Measurements from ENCODE around the gene NLGN1. TPM values are rescaled to one million over a fixed set of nuclear protein-coding genes. Genes with fewer than 3 reads are reported as not detected.

NLGN1 gene
- total and polyA plus RNA-seq, 2 experiments from 2014 or later = 14.3 to 20.1 TPM

DNA sequence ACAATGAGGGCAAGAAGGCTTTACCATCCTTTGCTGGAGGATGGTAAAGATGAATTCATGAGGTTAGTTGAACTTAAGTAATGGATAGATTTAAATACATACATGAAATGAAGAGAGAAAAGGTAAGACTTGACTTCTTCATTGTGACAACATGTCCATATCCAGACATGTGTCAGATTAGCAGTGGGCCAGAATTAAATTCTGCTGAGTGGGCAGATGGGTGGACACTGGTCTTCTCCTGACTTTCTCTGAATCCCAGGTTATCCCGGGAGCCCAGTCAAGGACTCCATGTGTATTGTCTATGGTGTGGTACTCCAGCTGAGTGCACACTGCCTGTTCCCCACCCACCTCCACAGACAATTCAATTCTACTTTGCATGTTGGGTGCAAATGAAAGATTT is 603.1 kb downstream of the NLGN1 start:
- Histone ChIP-seq H3K4me3 (no peak overlapping the region), H3K27me3 (replicated peaks; ENCODE audit: insufficient read depth) (no peaks in the 10 kb centered on the region), H3K79me2 (ENCODE audit: insufficient read depth) (no peaks in the 10 kb centered on the region), H3K27ac (no peak overlapping the region), H3F3A (ENCODE audit: insufficient read depth) (no peaks in the 10 kb centered on the region), H3K36me3 (ENCODE audit: low read depth) (no peaks in the 10 kb centered on the region), H2AFZ (no peak overlapping the region), H3K4me2 (ENCODE audit: unreplicated experiment) (no peak overlapping the region), H3K4me1 (ENCODE audit: insufficient read depth) (no peaks in the 10 kb centered on the region), H3K9me2 (ENCODE audit: insufficient read depth) (no peaks in the 10 kb centered on the region), H4K20me1 (ENCODE audit: insufficient read depth) (no peaks in the 10 kb centered on the region), H3K9me3 (ENCODE audit: low read depth) (no peaks in the 10 kb centered on the region), H3K9ac (no peak overlapping the region)
- 85 to 96% methylated on average over 1 of the region's 1 CpG for WGBS, 2 experiments (ENCODE audit: low coverage in 1 of 2, low lambda C conversion rate in 2 of 2, missing lambda C conversion rate in 2 of 2)
- in situ Hi-C loops (cut with MboI) = no loop called here
- no peak for TF ChIP-seq EZH2phosphoT487 (IDR thresholded peaks at IDR 0.05; ENCODE audit: insufficient read depth, low read depth)
- TF ChIP-seq EZH2 (IDR thresholded peaks at IDR 0.05; ENCODE audit: insufficient read depth, poor library complexity, severe bottlenecking) = no peak
- DNase-seq = no peak

- TF ChIP-seq EZH2phosphoT487 (IDR thresholded peaks at IDR 0.05; ENCODE audit: insufficient read depth, low read depth) (no peak), EZH2 (IDR thresholded peaks at IDR 0.05; ENCODE audit: insufficient read depth, poor library complexity, severe bottlenecking) (no peak)
- Histone ChIP-seq H3K9ac (no peak overlapping the region), H3K27me3 (replicated peaks; ENCODE audit: insufficient read depth) (no peaks in the 10 kb centered on the region), H3K4me2 (ENCODE audit: unreplicated experiment) (no peak overlapping the region), H3K9me3 (ENCODE audit: low read depth) (no peaks in the 10 kb centered on the region), H4K20me1 (ENCODE audit: insufficient read depth) (no peaks in the 10 kb centered on the region), H3K36me3 (ENCODE audit: low read depth) (no peaks in the 10 kb centered on the region), H3F3A (ENCODE audit: insufficient read depth) (no peaks in the 10 kb centered on the region), H3K27ac (no peak overlapping the region), H3K4me3 (no peak overlapping the region), H2AFZ (no peak overlapping the region), H3K9me2 (ENCODE audit: insufficient read depth) (no peaks in the 10 kb centered on the region), H3K4me1 (ENCODE audit: insufficient read depth) (no peaks in the 10 kb centered on the region), H3K79me2 (ENCODE audit: insufficient read depth) (no peaks in the 10 kb centered on the region)
- in situ Hi-C loops (cut with MboI) = no loop called here
- 84 to 96% methylated on average over 1 of the region's 1 CpG for WGBS, 2 experiments (ENCODE audit: low coverage in 1 of 2, low lambda C conversion rate in 2 of 2, missing lambda C conversion rate in 2 of 2)
- DNase-seq = peak; percentile 30
These were observed 605.0 kb downstream of the NLGN1 start for GRCh38 chr3:174002543-174002942.

GRCh38 chr3:174010907-174011306 is 613.4 kb downstream of the NLGN1 start:
- no peaks in the 10 kb centered on the region for H3K36me3 ChIP-seq (ENCODE audit: low read depth)
- H3F3A ChIP-seq (ENCODE audit: insufficient read depth) = peaks cover 4% of the 10 kb centered on the region
- peaks cover 6% of the 10 kb centered on the region for H3K4me1 ChIP-seq (ENCODE audit: insufficient read depth)
- WGBS, 2 experiments (ENCODE audit: low coverage in 1 of 2, low lambda C conversion rate in 2 of 2, missing lambda C conversion rate in 2 of 2) = 66 to 75% methylated on average over 1 of the region's 1 CpG
- no peaks in the 10 kb centered on the region for H3K27me3 ChIP-seq (replicated peaks; ENCODE audit: insufficient read depth)
- no peaks in the 10 kb centered on the region for H4K20me1 ChIP-seq (ENCODE audit: insufficient read depth)
- in situ Hi-C loops (cut with MboI) = no loop called here
- no peak overlapping the region for H3K27ac ChIP-seq
- H3K79me2 ChIP-seq (ENCODE audit: insufficient read depth) = no peaks in the 10 kb centered on the region
- no peaks in the 10 kb centered on the region for H3K9me2 ChIP-seq (ENCODE audit: insufficient read depth)
- H3K9me3 ChIP-seq (ENCODE audit: low read depth) = no peaks in the 10 kb centered on the region
- no peak overlapping the region for H3K4me3 ChIP-seq
- H2AFZ ChIP-seq = no peak overlapping the region
- TF ChIP-seq EZH2phosphoT487 (IDR thresholded peaks at IDR 0.05; ENCODE audit: insufficient read depth, low read depth) (no peak), EZH2 (IDR thresholded peaks at IDR 0.05; ENCODE audit: insufficient read depth, poor library complexity, severe bottlenecking) (no peak)
- H3K9ac ChIP-seq = no peak overlapping the region
- no peak for DNase-seq
- no peak overlapping the region for H3K4me2 ChIP-seq (ENCODE audit: unreplicated experiment)

GRCh38 chr3:174016186-174016585 is 618.6 kb downstream of the NLGN1 start:
- H3K36me3 ChIP-seq (ENCODE audit: low read depth) = no peaks in the 10 kb centered on the region
- H2AFZ ChIP-seq = peak overlapping the region; percentile 77
- no peaks in the 10 kb centered on the region for H3K79me2 ChIP-seq (ENCODE audit: insufficient read depth)
- H3K9me3 ChIP-seq (ENCODE audit: low read depth) = no peaks in the 10 kb centered on the region
- H3K27ac ChIP-seq = peak overlapping the region; percentile 81
- no peaks in the 10 kb centered on the region for H3K9me2 ChIP-seq (ENCODE audit: insufficient read depth)
- no peaks in the 10 kb centered on the region for H3K27me3 ChIP-seq (replicated peaks; ENCODE audit: insufficient read depth)
- peaks cover 18% of the 10 kb centered on the region for H3F3A ChIP-seq (ENCODE audit: insufficient read depth)
- no peaks in the 10 kb centered on the region for H4K20me1 ChIP-seq (ENCODE audit: insufficient read depth)
- in situ Hi-C loops (cut with MboI) = no loop called here
- H3K4me2 ChIP-seq (ENCODE audit: unreplicated experiment) = peak overlapping the region; percentile 47
- DNase-seq = peak; percentile 92
- H3K9ac ChIP-seq = peak overlapping the region; percentile 15
- TF ChIP-seq EZH2phosphoT487 (IDR thresholded peaks at IDR 0.05; ENCODE audit: insufficient read depth, low read depth) (no peak), EZH2 (IDR thresholded peaks at IDR 0.05; ENCODE audit: insufficient read depth, poor library complexity, severe bottlenecking) (no peak)
- WGBS, 2 experiments (ENCODE audit: low coverage in 1 of 2, low lambda C conversion rate in 2 of 2, missing lambda C conversion rate in 2 of 2) = 6 to 7% methylated on average over 4 of the region's 4 CpGs
- H3K4me1 ChIP-seq (ENCODE audit: insufficient read depth) = peaks cover 16% of the 10 kb centered on the region
- peak overlapping the region; percentile 34 for H3K4me3 ChIP-seq

GRCh38 chr3:174020156-174020555 is 622.6 kb downstream of the NLGN1 start:
- TF ChIP-seq EZH2phosphoT487 (IDR thresholded peaks at IDR 0.05; ENCODE audit: insufficient read depth, low read depth) (no peak), EZH2 (IDR thresholded peaks at IDR 0.05; ENCODE audit: insufficient read depth, poor library complexity, severe bottlenecking) (no peak)

More at GRCh38 chr3:174020156-174020555, 622.6 kb downstream of the NLGN1 start:
- peaks cover 16% of the 10 kb centered on the region for H3K4me1 ChIP-seq (ENCODE audit: insufficient read depth)
- no peak overlapping the region for H3K4me3 ChIP-seq
- H3K27me3 ChIP-seq (replicated peaks; ENCODE audit: insufficient read depth) = no peaks in the 10 kb centered on the region
- no peaks in the 10 kb centered on the region for H3K36me3 ChIP-seq (ENCODE audit: low read depth)
- no peaks in the 10 kb centered on the region for H3K9me2 ChIP-seq (ENCODE audit: insufficient read depth)
- no peaks in the 10 kb centered on the region for H4K20me1 ChIP-seq (ENCODE audit: insufficient read depth)
- no peak overlapping the region for H3K27ac ChIP-seq
- no peak overlapping the region for H3K4me2 ChIP-seq (ENCODE audit: unreplicated experiment)
- H3F3A ChIP-seq (ENCODE audit: insufficient read depth) = peaks cover 18% of the 10 kb centered on the region
- H3K9me3 ChIP-seq (ENCODE audit: low read depth) = no peaks in the 10 kb centered on the region
- 46 to 64% methylated on average over 2 of the region's 2 CpGs for WGBS, 2 experiments (ENCODE audit: low coverage in 1 of 2, low lambda C conversion rate in 2 of 2, missing lambda C conversion rate in 2 of 2)
- DNase-seq = no peak
- no peaks in the 10 kb centered on the region for H3K79me2 ChIP-seq (ENCODE audit: insufficient read depth)
- in situ Hi-C loops (cut with MboI) = no loop called here
- no peak overlapping the region for H2AFZ ChIP-seq
- no peak overlapping the region for H3K9ac ChIP-seq

All from GM23248 (cell line).